PC-3 (cell line): Measurements from ENCODE around the gene HOXA2. TPM values are rescaled to one million over a fixed set of nuclear protein-coding genes. Genes with fewer than 3 reads are reported as not detected.

ENCODE experiments used
- ATAC-seq: fragments of 200-7000 bp; cut with Tn5 transposase; 2 replicates; pipeline ENCODE4 v1.9.1; 2020; ENCODE audit warnings: mild to moderate bottlenecking, moderate library complexity
- BruUV-seq: library from RNA; stranded (reverse); fragments of 400-500 nt; replicated peaks from 2 replicates; lab custom pipeline; 2021; lab: Mats Ljungman, UMichigan
- CTCF ChIA-PET: fragments of 300-600 bp; sonication (Branson Sonifier 250); formaldehyde crosslinking; loops from one replicate; lab custom pipeline; 2022; ENCODE audit warnings: antibody characterized with exemption; lab: Charles Lee
- POLR2A ChIA-PET: fragments of 300-600 bp; sonication (Branson Sonifier 250); formaldehyde crosslinking; loops from one replicate; lab custom pipeline; 2022; ENCODE audit warnings: antibody characterized with exemption; ENCODE audit not compliant: unreplicated experiment; lab: Charles Lee
- DNase-seq: peaks from one replicate; pipeline ENCODE4 v3.0.0-alpha.2; 2015
- H2AFZ ChIP-seq: fragments of 300-600 bp; sonication (generic); 2 replicates; pipeline ENCODE4 v1.6.0; 2016; ENCODE audit warnings: antibody characterized with exemption, low read length
- H3F3A ChIP-seq: fragments of 300-600 bp; sonication (generic); one replicate; pipeline ENCODE4 v1.6.0; 2017; ENCODE audit warnings: antibody characterized with exemption, low read length, control low read depth, mild to moderate bottlenecking; ENCODE audit not compliant: unreplicated experiment
- H3K27ac ChIP-seq: fragments of 300-600 bp; sonication (generic); 2 replicates; pipeline ENCODE4 v1.5.1; 2016; ENCODE audit warnings: mild to moderate bottlenecking, low read length
- H3K27me3 ChIP-seq: fragments of 300-600 bp; sonication (generic); 2 replicates; pipeline ENCODE4 v1.6.1; 2016; ENCODE audit warnings: low read length, mixed read lengths
- H3K36me3 ChIP-seq: fragments of 300-600 bp; sonication (generic); 2 replicates; pipeline ENCODE4 v1.6.1; 2016; ENCODE audit warnings: low read depth, mixed run types, low read length, mixed read lengths
- H3K4me1 ChIP-seq: fragments of 300-600 bp; sonication (generic); 2 replicates; pipeline ENCODE4 v1.5.1; 2016; ENCODE audit warnings: low read length; ENCODE audit not compliant: insufficient read depth
- H3K4me2 ChIP-seq: fragments of 300-600 bp; sonication (generic); 2 replicates; pipeline ENCODE4 v1.6.0; 2016; ENCODE audit warnings: low read length
- H3K4me3 ChIP-seq: fragments of 300-600 bp; sonication (generic); 2 replicates; pipeline ENCODE4 v1.5.1; 2016; ENCODE audit warnings: mild to moderate bottlenecking, low read length, mixed read lengths
- H3K79me2 ChIP-seq: fragments of 300-600 bp; sonication (generic); 2 replicates; pipeline ENCODE4 v1.6.1; 2017; ENCODE audit warnings: low read length, mixed read lengths
- H3K9ac ChIP-seq: fragments of 300-600 bp; sonication (generic); 2 replicates; pipeline ENCODE4 v1.6.0; 2016; ENCODE audit warnings: mild to moderate bottlenecking, low read length
- H3K9me2 ChIP-seq: fragments of 300-600 bp; sonication (generic); replicated peaks from 2 replicates; pipeline ENCODE4 v1.6.1; 2016; ENCODE audit warnings: mixed run types, low read length, mixed read lengths
- H3K9me3 ChIP-seq: fragments of 300-600 bp; sonication (generic); 2 replicates; pipeline ENCODE4 v1.6.1; 2016; ENCODE audit warnings: low read length, mixed read lengths
- H4K20me1 ChIP-seq: fragments of 300-600 bp; sonication (generic); 2 replicates; pipeline ENCODE4 v1.6.1; 2016; ENCODE audit warnings: low read length, mixed read lengths
- EZH2 ChIP-seq: fragments of 300-600 bp; sonication (generic); IDR thresholded peaks from one replicate; pipeline ENCODE4 v1.6.1; 2017; ENCODE audit warnings: antibody characterized with exemption, mild to moderate bottlenecking, low read length; ENCODE audit not compliant: unreplicated experiment
- EZH2phosphoT487 ChIP-seq: fragments of 300-600 bp; sonication (generic); IDR thresholded peaks from 2 replicates; pipeline ENCODE4 v1.6.1; 2018; ENCODE audit warnings: mild to moderate bottlenecking, antibody characterized with exemption, low read length, borderline replicate concordance
- intact Hi-C: fragments of 100-400 bp; cut with micrococcal nuclease; formaldehyde crosslinking; loops from 2 replicates; pipeline ENCODE4 v1.9.0; 2023
- total RNA-seq: library from RNA; depleted of rRNA; stranded (reverse); fragments of >200 nt; gene quantifications from 2 replicates; pipeline ENCODE4 v1.2.3, GENCODE V29; 2014
- TF ChIP-seq, protein P1 (sequence below): fragments of 300-600 bp; sonication (generic); conservative IDR thresholded peaks from 2 replicates; pipeline ENCODE4 v1.5.1; 2017; ENCODE audit warnings: antibody characterized with exemption, low read depth, mild to moderate bottlenecking, low read length

The HOXA2 gene
- total RNA-seq, 1 experiment from 2014 or later, result 0.07 TPM

DNA sequence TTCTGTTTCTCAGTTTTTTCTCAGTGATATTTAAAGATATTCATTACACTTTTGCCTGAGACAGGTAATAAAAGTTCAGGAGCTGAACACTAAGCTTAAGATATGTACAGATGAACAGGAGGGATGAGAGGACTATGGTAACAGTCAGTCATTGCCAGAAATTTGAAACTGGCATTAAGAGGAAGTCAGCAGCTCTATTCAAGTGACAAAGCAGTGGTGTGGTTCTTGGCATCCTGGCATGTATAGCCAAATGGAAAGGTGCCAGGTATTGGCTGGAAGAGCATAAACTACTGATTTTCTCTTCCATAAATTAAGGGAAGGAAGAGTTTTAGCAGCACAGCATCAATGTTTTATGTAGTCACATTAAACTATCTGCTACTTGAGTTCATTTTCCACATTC is 29.4 kb downstream of the HOXA2 start:
- ChIA-PET CTCF (no interaction called here), POLR2A (no interaction called here)
- Histone ChIP-seq H3K4me1 (peaks cover 17% of the 10 kb centered on the region), H3K9ac (no peak overlapping the region), H3F3A (no peaks in the 10 kb centered on the region), H3K9me2 (no peaks in the 10 kb centered on the region), H3K27me3 (no peaks in the 10 kb centered on the region), H2AFZ (no peak overlapping the region), H3K4me3 (no peak overlapping the region), H3K9me3 (no peaks in the 10 kb centered on the region), H3K36me3 (no peaks in the 10 kb centered on the region), H3K27ac (no peak overlapping the region), H3K4me2 (peak overlapping the region; percentile 1; the same call in 1 of the 2 replicates), H3K79me2 (no peaks in the 10 kb centered on the region), H4K20me1 (no peaks in the 10 kb centered on the region)
- TF ChIP-seq EZH2phosphoT487 (no peak), EZH2 (no peak)
- TF ChIP-seq, protein P1, sequence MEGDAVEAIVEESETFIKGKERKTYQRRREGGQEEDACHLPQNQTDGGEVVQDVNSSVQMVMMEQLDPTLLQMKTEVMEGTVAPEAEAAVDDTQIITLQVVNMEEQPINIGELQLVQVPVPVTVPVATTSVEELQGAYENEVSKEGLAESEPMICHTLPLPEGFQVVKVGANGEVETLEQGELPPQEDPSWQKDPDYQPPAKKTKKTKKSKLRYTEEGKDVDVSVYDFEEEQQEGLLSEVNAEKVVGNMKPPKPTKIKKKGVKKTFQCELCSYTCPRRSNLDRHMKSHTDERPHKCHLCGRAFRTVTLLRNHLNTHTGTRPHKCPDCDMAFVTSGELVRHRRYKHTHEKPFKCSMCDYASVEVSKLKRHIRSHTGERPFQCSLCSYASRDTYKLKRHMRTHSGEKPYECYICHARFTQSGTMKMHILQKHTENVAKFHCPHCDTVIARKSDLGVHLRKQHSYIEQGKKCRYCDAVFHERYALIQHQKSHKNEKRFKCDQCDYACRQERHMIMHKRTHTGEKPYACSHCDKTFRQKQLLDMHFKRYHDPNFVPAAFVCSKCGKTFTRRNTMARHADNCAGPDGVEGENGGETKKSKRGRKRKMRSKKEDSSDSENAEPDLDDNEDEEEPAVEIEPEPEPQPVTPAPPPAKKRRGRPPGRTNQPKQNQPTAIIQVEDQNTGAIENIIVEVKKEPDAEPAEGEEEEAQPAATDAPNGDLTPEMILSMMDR, result no peak
- peak; percentile 98 for ATAC-seq
- intact Hi-C loops, result no loop called here
- BruUV-seq, result no TSS peak
- peak; percentile 82 for DNase-seq

DNA sequence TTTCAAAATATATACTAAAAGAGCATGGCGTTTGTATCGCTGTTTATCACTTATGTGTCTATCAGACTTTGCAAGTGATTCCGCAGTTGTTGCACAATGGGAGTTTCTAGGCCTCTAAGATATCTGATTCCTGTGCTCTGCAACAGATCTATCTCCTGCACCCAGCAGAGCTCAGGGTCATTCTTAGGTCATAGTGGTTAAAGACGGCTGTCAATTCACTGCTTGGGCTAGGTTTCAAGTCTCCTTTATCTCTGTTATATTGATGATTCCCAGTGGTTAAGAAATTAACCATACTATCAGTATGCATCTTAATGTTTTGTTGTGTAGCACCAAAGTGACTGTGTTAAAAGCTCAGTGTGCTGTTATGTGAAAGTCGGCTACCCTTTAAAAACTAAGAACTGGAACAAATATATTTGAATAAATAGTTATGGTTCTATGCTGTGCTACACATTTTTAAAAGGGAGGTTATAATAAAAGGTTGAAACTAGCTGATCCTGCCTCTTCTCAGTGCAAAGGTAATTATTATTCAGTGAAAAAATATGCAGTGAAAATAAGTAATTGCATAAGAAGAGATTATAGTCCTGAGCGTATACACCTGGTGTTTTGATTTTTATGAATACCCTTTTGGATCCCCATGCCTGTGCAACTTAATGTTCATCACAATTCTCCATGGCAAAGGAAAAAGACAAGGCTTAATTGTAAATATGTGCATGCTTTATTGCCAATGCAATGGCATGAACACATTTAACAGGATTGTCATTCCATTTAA is 30.7 kb downstream of the HOXA2 start:
- TF ChIP-seq, protein P1, result no peak
- TF ChIP-seq EZH2, result no peak
- no peak for TF ChIP-seq EZH2phosphoT487
- Histone ChIP-seq H3K9me3 (no peaks in the 10 kb centered on the region), H3K36me3 (no peaks in the 10 kb centered on the region), H3K9me2 (no peaks in the 10 kb centered on the region), H3F3A (no peaks in the 10 kb centered on the region), H3K9ac (no peak overlapping the region), H3K79me2 (no peaks in the 10 kb centered on the region), H3K4me1 (peaks cover 17% of the 10 kb centered on the region), H3K4me3 (no peak overlapping the region), H3K4me2 (no peak overlapping the region), H3K27me3 (no peaks in the 10 kb centered on the region), H2AFZ (no peak overlapping the region), H3K27ac (no peak overlapping the region), H4K20me1 (no peaks in the 10 kb centered on the region)
- POLR2A ChIA-PET, result no interaction called here
- ATAC-seq (no peak), DNase-seq (no peak)
- CTCF ChIA-PET, result no interaction called here
- no TSS peak for BruUV-seq
- intact Hi-C loops, result no loop called here

DNA sequence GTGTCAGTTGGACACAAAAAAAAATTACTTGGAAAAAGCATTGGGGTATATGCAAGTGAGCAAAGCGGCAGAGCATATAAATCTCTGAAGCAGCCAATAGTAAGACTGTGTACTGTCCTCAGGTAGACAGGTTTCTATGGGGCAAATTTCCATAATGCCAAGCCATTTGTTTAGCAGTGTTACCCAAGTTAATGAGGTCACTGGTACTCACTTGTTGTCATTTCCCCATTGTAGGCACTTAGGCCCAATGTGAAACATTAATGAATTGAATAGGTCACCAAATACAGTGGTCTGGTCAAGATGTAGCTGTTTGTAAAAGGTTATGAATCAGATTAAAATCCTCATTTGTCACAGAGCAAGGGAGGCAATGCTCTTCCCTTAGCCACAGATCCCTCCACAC is 34.2 kb downstream of the HOXA2 start:
- Histone ChIP-seq H3K79me2 (no peaks in the 10 kb centered on the region), H3K27ac (no peak overlapping the region), H3K9ac (no peak overlapping the region), H2AFZ (no peak overlapping the region), H3K4me2 (no peak overlapping the region), H3K9me2 (no peaks in the 10 kb centered on the region), H3F3A (no peaks in the 10 kb centered on the region), H3K36me3 (no peaks in the 10 kb centered on the region), H3K4me3 (no peak overlapping the region), H3K9me3 (no peaks in the 10 kb centered on the region), H3K27me3 (no peaks in the 10 kb centered on the region), H3K4me1 (peaks cover 35% of the 10 kb centered on the region), H4K20me1 (no peaks in the 10 kb centered on the region)
- ChIA-PET CTCF (no interaction called here), POLR2A (no interaction called here)
- ATAC-seq (no peak), DNase-seq (no peak)
- intact Hi-C loops, result no loop called here
- no TSS peak for BruUV-seq
- TF ChIP-seq EZH2phosphoT487, result no peak
- TF ChIP-seq, protein P1, result no peak
- TF ChIP-seq EZH2, result no peak
